ENCODE data around the gene MDH1B.

DNA sequence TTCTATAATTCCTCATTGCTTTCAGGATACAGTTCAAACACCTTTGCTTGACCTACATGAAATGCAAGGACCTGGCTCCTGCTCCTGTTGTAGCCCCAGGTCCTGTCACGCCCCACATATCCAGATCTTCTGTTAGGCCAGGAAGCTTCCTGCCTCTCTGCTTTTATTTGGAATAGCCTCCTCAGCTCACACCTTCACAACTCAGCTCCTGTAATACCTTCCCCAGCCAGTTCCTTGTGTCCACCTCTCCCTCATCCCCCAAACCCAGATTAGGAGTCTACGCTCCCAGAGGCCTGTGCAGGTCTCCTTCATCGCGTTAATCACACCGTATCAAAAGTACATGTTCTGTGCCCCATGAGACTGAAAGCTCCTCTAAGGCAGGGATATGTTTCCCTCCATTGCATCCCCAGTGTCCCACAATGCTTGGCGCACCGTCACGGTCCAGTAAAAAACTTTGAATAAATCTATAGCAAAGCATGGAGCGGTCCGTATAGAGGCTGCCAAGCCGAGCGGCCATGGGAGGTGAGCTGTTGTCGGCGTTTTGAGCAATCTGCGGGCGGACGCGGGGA is 371 bp downstream of the MDH1B start:
- TF ChIP-seq, protein P1, sequence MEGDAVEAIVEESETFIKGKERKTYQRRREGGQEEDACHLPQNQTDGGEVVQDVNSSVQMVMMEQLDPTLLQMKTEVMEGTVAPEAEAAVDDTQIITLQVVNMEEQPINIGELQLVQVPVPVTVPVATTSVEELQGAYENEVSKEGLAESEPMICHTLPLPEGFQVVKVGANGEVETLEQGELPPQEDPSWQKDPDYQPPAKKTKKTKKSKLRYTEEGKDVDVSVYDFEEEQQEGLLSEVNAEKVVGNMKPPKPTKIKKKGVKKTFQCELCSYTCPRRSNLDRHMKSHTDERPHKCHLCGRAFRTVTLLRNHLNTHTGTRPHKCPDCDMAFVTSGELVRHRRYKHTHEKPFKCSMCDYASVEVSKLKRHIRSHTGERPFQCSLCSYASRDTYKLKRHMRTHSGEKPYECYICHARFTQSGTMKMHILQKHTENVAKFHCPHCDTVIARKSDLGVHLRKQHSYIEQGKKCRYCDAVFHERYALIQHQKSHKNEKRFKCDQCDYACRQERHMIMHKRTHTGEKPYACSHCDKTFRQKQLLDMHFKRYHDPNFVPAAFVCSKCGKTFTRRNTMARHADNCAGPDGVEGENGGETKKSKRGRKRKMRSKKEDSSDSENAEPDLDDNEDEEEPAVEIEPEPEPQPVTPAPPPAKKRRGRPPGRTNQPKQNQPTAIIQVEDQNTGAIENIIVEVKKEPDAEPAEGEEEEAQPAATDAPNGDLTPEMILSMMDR (IDR thresholded peaks at IDR 0.05), result no peak
- no peak for TF ChIP-seq POLR2AphosphoS5 (IDR thresholded peaks at IDR 0.05; ENCODE audit: low read depth, low read length)
- TF ChIP-seq SIN3A (IDR thresholded peaks at IDR 0.05; ENCODE audit: borderline replicate concordance, insufficient read depth, low read depth, low read length), result no peak
- TF ChIP-seq TCF7L2 (IDR thresholded peaks at IDR 0.05; ENCODE audit: low read depth, low read length), result no peak
